ENCODE data around the gene NEMP1. TPM values are rescaled to one million over a fixed set of nuclear protein-coding genes. Genes with fewer than 3 reads are reported as not detected.

Gene NEMP1
- total and polyA plus RNA-seq, 4 experiments from 2014 or later, result 4.6 to 27.2 (median 16.8) TPM

GRCh38 chr12:57047981-57048380 is 30.6 kb downstream of the NEMP1 start:
- Mint-ChIP-seq H3K36me3 (no peaks in the 10 kb centered on the region), H3K9me3 (no peaks in the 10 kb centered on the region), H3K4me3 (peak overlapping the region in 1 of 8 donors; percentile 13), H3K4me1 (peaks cover 9 to 24% (median 18%) of the 10 kb centered on the region in 4 donors), H3K27ac (peak overlapping the region in 2 of 7 donors; percentile 0 to 82), H3K27me3 (no peaks in the 10 kb centered on the region)
- intact Hi-C loops (cut with micrococcal nuclease), result no loop called here
- no peaks in the 10 kb centered on the region for H3K9me3 ChIP-seq (ENCODE audit: control insufficient read depth in 1 of 2, low read length in 2 of 2)
- no peaks in the 10 kb centered on the region for H3K27me3 ChIP-seq (ENCODE audit: insufficient read depth, low read length)
- POLR2A ChIA-PET (ENCODE audit: partially characterized antibody), result interaction anchor here (0.8 to 1.2 kb wide), 3 partner anchors 31 to 323 kb away, joined by 3 to 4 read pairs (median 4); partner anchors contain the start of genes NACA and NEMP1
- CTCF ChIA-PET (ENCODE audit: partially characterized antibody), result interaction anchor here (0.9 to 3.6 kb wide), 5 partner anchors 8 to 77 kb away, joined by 3 to 25 read pairs (median 7); partner anchors contain the start of gene STAT6
- DNase-seq, result no peak
- H3K4me1 ChIP-seq (ENCODE audit: insufficient read depth, low read length), result peaks cover 18% of the 10 kb centered on the region
- H3K4me3 ChIP-seq (ENCODE audit: low read length in 2 of 2), result no peak overlapping the region
- no peaks in the 10 kb centered on the region for H3K36me3 ChIP-seq (ENCODE audit: insufficient read depth, low read length)
- no peak overlapping the region for H3K27ac ChIP-seq (ENCODE audit: low read depth, low read length)

GRCh38 chr12:57046947-57047890 is 31.4 kb downstream of the NEMP1 start:
- peak in 4 of 5 donors; percentile 18 to 46 (median 36) for DNase-seq
- ChIA-PET POLR2A (ENCODE audit: partially characterized antibody) (interaction anchor here (0.8 to 1.4 kb wide), 7 partner anchors 20 to 322 kb away, joined by 3 to 4 read pairs (median 4); partner anchors contain the start of genes LRP1, NACA and NEMP1), CTCF (ENCODE audit: partially characterized antibody) (interaction anchor here (1.1 to 3.6 kb wide), 4 partner anchors 10 to 65 kb away, joined by 3 to 25 read pairs (median 7); partner anchors contain the start of gene STAT6)
- H3K36me3 Mint-ChIP-seq, result no peaks in the 10 kb centered on the region
- no peaks in the 10 kb centered on the region for H3K9me3 Mint-ChIP-seq
- H3K27me3 ChIP-seq (ENCODE audit: insufficient read depth, low read length), result no peaks in the 10 kb centered on the region
- no peaks in the 10 kb centered on the region for H3K36me3 ChIP-seq (ENCODE audit: insufficient read depth, low read length)
- peak overlapping the region in 7 of 8 donors; percentile 29 to 70 (median 61) for H3K4me3 Mint-ChIP-seq
- H3K9me3 ChIP-seq (ENCODE audit: control insufficient read depth in 1 of 2, low read length in 2 of 2), result no peaks in the 10 kb centered on the region
- H3K27ac ChIP-seq (ENCODE audit: low read depth, low read length), result no peak overlapping the region
- peak overlapping the region in 1 of 2 donors; percentile 5 for H3K4me3 ChIP-seq (ENCODE audit: low read length in 2 of 2)
- peaks cover 18% of the 10 kb centered on the region for H3K4me1 ChIP-seq (ENCODE audit: insufficient read depth, low read length)
- intact Hi-C loops (cut with micrococcal nuclease), result no loop called here
- H3K4me1 Mint-ChIP-seq, result peaks cover 9 to 24% (median 18%) of the 10 kb centered on the region in 4 donors
- no peaks in the 10 kb centered on the region for H3K27me3 Mint-ChIP-seq
- peak overlapping the region in 5 of 7 donors; percentile 56 to 89 (median 82) for H3K27ac Mint-ChIP-seq

GRCh38 chr12:57046086-57046791 is 32.4 kb downstream of the NEMP1 start:
- Mint-ChIP-seq H3K27me3 (no peaks in the 10 kb centered on the region), H3K4me3 (peak overlapping the region in 4 of 8 donors; percentile 36 to 70 (median 64)), H3K27ac (peak overlapping the region in 1 of 7 donors; percentile 20), H3K9me3 (no peaks in the 10 kb centered on the region), H3K36me3 (no peaks in the 10 kb centered on the region), H3K4me1 (peaks cover 9 to 24% (median 18%) of the 10 kb centered on the region in 4 donors)
- no peaks in the 10 kb centered on the region for H3K36me3 ChIP-seq (ENCODE audit: insufficient read depth, low read length)
- peaks cover 18% of the 10 kb centered on the region for H3K4me1 ChIP-seq (ENCODE audit: insufficient read depth, low read length)
- no peak overlapping the region for H3K4me3 ChIP-seq (ENCODE audit: low read length in 2 of 2)
- intact Hi-C loops (cut with micrococcal nuclease), result no loop called here
- H3K27me3 ChIP-seq (ENCODE audit: insufficient read depth, low read length), result no peaks in the 10 kb centered on the region
- no peaks in the 10 kb centered on the region for H3K9me3 ChIP-seq (ENCODE audit: control insufficient read depth in 1 of 2, low read length in 2 of 2)
- ChIA-PET CTCF (ENCODE audit: partially characterized antibody) (interaction anchor here (0.7 to 3.6 kb wide), 3 partner anchors 11 to 59 kb away, joined by 3 to 25 read pairs (median 3); no protein-coding TSS in a partner anchor), POLR2A (ENCODE audit: partially characterized antibody) (interaction anchor here (1.0 to 1.4 kb wide), 4 partner anchors 19 to 82 kb away, joined by 3 to 4 read pairs (median 4); partner anchors contain the start of gene LRP1)
- no peak overlapping the region for H3K27ac ChIP-seq (ENCODE audit: low read depth, low read length)
- no peak for DNase-seq

- Histone ChIP-seq H3K9me3 (ENCODE audit: control insufficient read depth in 1 of 2, low read length in 2 of 2) (no peaks in the 10 kb centered on the region), H3K4me1 (ENCODE audit: insufficient read depth, low read length) (peaks cover 18% of the 10 kb centered on the region), H3K36me3 (ENCODE audit: insufficient read depth, low read length) (no peaks in the 10 kb centered on the region), H3K27me3 (ENCODE audit: insufficient read depth, low read length) (no peaks in the 10 kb centered on the region), H3K4me3 (ENCODE audit: low read length in 2 of 2) (no peak overlapping the region), H3K27ac (ENCODE audit: low read depth, low read length) (no peak overlapping the region)
- CTCF ChIA-PET (ENCODE audit: partially characterized antibody), result no interaction called here
- H3K27me3 Mint-ChIP-seq, result peaks cover 0 to 3% of the 10 kb centered on the region in 2 donors
- no peaks in the 10 kb centered on the region for H3K36me3 Mint-ChIP-seq
- H3K4me1 Mint-ChIP-seq, result peaks cover 9 to 24% (median 18%) of the 10 kb centered on the region in 4 donors
- no peaks in the 10 kb centered on the region for H3K9me3 Mint-ChIP-seq
- DNase-seq, result no peak
- intact Hi-C loops (cut with micrococcal nuclease), result no loop called here
- no peak overlapping the region for H3K27ac Mint-ChIP-seq
- POLR2A ChIA-PET (ENCODE audit: partially characterized antibody), result no interaction called here
- no peak overlapping the region for H3K4me3 Mint-ChIP-seq
Observed at GRCh38 chr12:57044889-57045288, 33.7 kb downstream of the NEMP1 start.

GRCh38 chr12:57044468-57044867 is 34.1 kb downstream of the NEMP1 start:
- Mint-ChIP-seq H3K9me3 (no peaks in the 10 kb centered on the region), H3K27ac (no peak overlapping the region), H3K36me3 (no peaks in the 10 kb centered on the region), H3K27me3 (peaks cover 0 to 3% of the 10 kb centered on the region in 2 donors), H3K4me1 (peaks cover 9 to 24% (median 18%) of the 10 kb centered on the region in 4 donors), H3K4me3 (no peak overlapping the region)
- no peak for DNase-seq
- H3K27ac ChIP-seq (ENCODE audit: low read depth, low read length), result no peak overlapping the region
- CTCF ChIA-PET (ENCODE audit: partially characterized antibody), result no interaction called here
- H3K4me1 ChIP-seq (ENCODE audit: insufficient read depth, low read length), result peaks cover 18% of the 10 kb centered on the region
- no peaks in the 10 kb centered on the region for H3K36me3 ChIP-seq (ENCODE audit: insufficient read depth, low read length)
- intact Hi-C loops (cut with micrococcal nuclease), result no loop called here
- no peak overlapping the region for H3K4me3 ChIP-seq (ENCODE audit: low read length in 2 of 2)
- POLR2A ChIA-PET (ENCODE audit: partially characterized antibody), result no interaction called here
- H3K27me3 ChIP-seq (ENCODE audit: insufficient read depth, low read length), result no peaks in the 10 kb centered on the region
- H3K9me3 ChIP-seq (ENCODE audit: control insufficient read depth in 1 of 2, low read length in 2 of 2), result no peaks in the 10 kb centered on the region

GRCh38 chr12:57042695-57043094 is 35.9 kb downstream of the NEMP1 start:
- POLR2A ChIA-PET (ENCODE audit: partially characterized antibody), result no interaction called here
- DNase-seq, result no peak
- intact Hi-C loops (cut with micrococcal nuclease), result no loop called here
- no peaks in the 10 kb centered on the region for H3K36me3 ChIP-seq (ENCODE audit: insufficient read depth, low read length)
- Mint-ChIP-seq H3K9me3 (no peaks in the 10 kb centered on the region), H3K27me3 (peaks cover 0 to 3% of the 10 kb centered on the region in 2 donors), H3K4me3 (no peak overlapping the region), H3K27ac (no peak overlapping the region), H3K4me1 (peaks cover 10 to 19% (median 14%) of the 10 kb centered on the region in 4 donors), H3K36me3 (no peaks in the 10 kb centered on the region)
- CTCF ChIA-PET (ENCODE audit: partially characterized antibody), result no interaction called here
- H3K4me1 ChIP-seq (ENCODE audit: insufficient read depth, low read length), result peaks cover 12% of the 10 kb centered on the region
- no peaks in the 10 kb centered on the region for H3K27me3 ChIP-seq (ENCODE audit: insufficient read depth, low read length)
- H3K27ac ChIP-seq (ENCODE audit: low read depth, low read length), result no peak overlapping the region
- H3K4me3 ChIP-seq (ENCODE audit: low read length in 2 of 2), result no peak overlapping the region
- no peaks in the 10 kb centered on the region for H3K9me3 ChIP-seq (ENCODE audit: control insufficient read depth in 1 of 2, low read length in 2 of 2)

Measured in CD4-positive, alpha-beta memory T cell (primary cell).